Lung microvascular endothelial cell (primary cell): ENCODE data around the gene GUCY2F. TPM values are rescaled to one million over a fixed set of nuclear protein-coding genes. Genes with fewer than 3 reads are reported as not detected.

ENCODE experiments used
- DNase-seq, 2 donors: peaks; one replicate each; pipeline versions ENCODE4 v3.0.0 to v3.0.0-alpha.2; 2010; ENCODE audit warnings: low read depth in 2 of 2
- total RNA-seq: library from RNA; depleted of rRNA; stranded (reverse); fragments of >200 nt; gene quantifications from 2 replicates; pipeline ENCODE4 v1.2.1, GENCODE V29; 2014

GUCY2F gene
- total RNA-seq: under 0.01 TPM in 2 replicates

DNA sequence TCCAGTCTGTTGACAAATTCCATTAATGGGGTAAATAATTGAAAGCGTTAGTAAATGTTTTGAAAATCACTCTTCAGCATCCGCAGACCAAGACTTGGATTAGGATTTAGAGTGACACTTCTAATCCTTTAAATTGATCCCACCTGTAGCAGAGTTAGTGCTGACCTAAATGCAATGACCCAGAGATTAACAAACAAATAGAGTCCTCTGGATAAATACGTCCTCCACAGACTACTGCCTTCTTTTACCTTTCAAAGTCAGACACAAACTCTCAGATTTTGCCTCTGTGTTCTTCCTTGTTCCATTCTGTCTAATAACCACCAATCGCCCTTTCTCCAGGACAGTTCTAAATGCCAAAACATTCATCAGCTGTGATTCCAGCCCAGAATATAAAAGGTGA lies at the start of gene GUCY2F:
GUCY2F (minus strand) TSS at position 101 of the 400 bp plus-strand sequence. CDS start 6,150 bp downstream, outside the sequence.
- no peak for DNase-seq

- no peak for DNase-seq
These were observed 37.1 kb upstream of the GUCY2F start for GRCh38 chrX:109519001-109519400.

- DNase-seq: no peak
These were observed 29.2 kb upstream of the GUCY2F start for GRCh38 chrX:109511113-109511512.

GRCh38 chrX:109508915-109509314 lies 27.0 kb upstream of the GUCY2F start:
- DNase-seq: no peak

DNA sequence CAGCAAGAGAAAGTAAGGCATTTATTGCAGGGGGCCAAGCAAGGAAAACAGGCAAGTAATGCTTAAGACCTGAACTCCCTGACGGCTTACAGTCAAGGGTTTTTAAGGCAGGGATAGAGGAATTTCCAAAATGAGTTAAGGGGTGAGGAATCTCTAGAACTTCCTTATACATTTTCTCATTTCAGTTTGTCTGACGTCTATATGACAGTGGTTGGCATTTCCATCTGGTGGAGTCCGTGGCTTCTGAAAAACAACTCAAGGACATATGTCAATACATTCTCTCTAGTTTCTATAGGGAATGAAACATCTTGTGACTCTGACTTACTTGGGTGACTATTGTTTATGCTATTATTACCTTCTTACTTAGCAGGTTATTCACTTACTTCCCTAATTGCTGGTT lies 19.3 kb upstream of the GUCY2F start:
- DNase-seq: no peak

DNA sequence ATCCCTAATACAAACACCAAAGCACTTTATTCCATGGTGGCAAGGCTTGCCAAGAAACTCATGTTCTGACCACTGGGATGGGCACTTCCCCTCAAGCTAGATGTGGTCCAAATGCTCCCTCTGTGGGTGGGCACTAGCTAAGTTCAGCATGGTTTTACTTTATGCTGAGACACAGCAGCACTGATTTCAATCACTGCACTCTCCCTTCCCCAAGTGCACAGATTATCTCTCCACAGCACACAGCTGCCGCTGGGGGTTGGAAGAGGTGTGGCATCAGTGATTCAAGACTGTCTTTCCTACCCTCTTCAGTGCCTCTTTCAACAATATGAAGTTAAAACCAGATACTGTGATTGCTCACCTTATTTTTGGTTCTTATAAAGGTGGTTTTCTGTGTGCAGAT lies 16.5 kb upstream of the GUCY2F start:
- no peak for DNase-seq

GRCh38 chrX:109489174-109489573 lies 7.3 kb upstream of the GUCY2F start:
- DNase-seq: no peak

GRCh38 chrX:109487640-109488039 lies 5.8 kb upstream of the GUCY2F start:
- DNase-seq: no peak

DNA sequence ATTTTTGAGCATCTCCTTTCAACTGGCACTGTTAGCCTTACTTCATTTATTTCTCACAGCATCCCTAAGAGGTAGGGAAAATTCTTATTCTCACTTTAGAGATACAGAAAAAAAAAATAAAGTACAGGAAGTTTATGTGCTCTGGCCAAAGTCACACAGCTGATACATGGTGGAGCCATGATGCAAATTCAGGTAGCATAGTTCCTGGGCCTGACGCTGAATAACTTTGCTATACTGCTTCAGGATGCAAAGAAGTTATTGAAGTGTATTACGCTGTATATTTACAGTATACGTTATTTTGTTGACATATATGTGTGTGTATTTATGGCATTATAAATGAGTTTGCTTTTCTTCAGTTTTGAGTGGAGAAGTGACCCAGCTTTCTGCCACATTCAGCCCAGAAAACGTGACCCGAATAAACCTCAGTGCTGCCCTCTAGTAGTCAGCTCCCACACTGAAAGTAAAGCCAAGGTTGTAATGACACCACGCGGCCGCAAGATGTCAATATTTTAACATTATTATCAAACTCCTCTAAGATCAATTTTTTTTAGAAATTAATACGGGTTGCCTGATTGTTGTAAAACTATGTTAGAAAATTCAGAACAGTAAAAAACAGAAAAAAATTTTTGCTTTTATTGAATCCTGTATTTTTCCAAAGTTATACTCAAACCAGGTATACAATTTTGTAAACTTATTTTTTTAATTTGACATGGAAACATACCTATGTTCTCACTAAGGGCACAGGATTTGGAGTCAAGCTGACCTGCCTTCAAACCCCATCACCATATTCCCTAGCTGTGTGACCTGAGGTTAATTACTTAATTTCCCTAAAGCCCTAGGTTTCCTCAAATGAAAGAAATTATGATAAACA lies 3.8 kb upstream of the GUCY2F start:
- DNase-seq: peak; percentile 70 to 83

- no peak for DNase-seq
These were observed 3.0 kb upstream of the GUCY2F start for GRCh38 chrX:109484886-109485285.

DNA sequence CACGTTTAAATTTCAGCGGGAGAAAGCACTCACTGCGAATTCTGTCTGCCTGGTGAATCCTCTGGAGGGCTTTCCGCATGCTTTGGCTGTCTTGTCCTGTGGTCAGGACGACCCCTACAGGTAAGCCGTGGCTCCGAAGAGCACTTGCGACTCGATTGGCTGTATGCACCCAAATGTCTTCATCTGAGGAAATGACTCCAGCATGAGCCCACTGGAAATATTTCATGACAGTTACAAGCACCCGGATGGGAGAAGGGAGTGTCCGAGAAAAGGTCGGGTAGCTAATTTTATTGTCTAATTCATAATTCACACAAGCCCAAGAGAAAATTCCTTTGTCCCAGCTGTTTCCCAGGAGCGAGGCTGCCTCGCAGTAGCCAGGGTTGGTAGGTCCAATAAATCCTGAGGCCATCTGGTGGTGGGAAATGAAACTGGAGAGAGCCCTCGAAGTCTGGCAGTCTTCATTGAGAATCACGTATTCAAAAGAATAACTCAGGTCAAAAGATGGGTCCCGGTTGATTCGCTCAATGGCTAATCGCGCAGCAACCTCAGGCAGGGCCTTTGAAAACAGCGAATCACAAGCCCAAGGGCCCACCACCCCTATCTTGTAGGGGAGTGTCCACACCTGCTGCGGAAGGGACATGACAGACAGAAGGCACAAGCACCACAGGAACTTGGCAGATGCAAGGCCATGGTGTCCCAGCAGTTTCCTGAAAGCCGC lies 6.6 kb downstream of the GUCY2F start:
- peak; percentile 56 to 68 for DNase-seq

DNA sequence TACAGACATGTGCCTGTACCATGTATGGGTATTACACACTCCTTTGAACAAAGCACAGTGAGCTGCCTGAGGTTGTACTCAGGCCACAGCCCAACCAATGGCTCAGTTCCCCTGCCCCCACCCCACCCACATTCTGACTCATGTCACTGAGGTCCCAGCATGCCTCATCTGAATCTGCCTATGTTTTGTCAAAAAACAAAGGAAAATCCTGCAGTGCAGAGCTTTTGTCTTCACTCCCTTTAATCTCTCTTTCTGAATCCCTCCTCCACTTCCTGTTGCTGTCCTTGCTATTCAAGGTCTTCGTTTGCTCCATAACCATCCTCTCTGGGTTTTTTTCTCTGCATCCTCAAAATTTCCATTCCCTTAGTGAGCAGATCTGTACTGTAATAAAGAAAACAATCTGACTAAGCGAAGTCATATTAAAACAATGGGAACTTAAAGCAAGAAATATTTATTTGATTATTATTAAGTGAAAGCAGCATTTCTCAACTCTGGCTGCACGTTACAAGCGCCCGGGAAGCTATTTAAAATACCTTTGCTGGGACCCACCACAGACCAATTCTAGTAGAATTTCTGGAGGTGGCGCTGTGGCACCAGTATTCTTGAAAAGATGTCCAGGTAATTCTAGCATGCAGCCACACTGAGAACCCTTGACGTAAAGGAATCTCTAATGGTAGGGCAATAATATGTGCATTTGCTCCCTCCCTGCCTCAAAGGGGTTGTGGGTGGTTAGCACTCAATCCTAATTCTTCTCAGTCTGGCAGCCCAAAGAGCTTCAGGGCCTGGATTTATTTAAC lies 8.7 kb downstream of the GUCY2F start:
- DNase-seq: peak; percentile 37 to 53

- no peak for DNase-seq
These were observed 17.7 kb downstream of the GUCY2F start for GRCh38 chrX:109464231-109464630.

DNA sequence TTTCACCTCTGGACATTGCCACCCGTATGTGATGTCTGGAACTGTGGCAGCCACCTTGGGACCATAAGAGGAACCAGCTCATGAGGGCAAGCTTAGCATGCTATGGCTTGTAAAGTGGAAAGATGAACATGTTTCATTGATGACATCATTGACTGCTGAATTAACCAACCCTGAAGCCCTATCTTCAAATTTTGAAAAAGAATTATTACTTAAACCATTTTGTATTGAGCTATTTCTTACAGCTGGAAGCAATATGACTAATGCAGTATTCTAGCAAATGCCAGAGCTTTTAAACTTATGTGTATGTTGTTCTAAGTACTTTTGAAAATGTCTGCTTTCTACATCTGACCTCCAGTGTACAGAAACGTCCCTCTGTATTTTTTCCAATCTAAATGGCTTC lies 18.1 kb downstream of the GUCY2F start:
- no peak for DNase-seq

DNA sequence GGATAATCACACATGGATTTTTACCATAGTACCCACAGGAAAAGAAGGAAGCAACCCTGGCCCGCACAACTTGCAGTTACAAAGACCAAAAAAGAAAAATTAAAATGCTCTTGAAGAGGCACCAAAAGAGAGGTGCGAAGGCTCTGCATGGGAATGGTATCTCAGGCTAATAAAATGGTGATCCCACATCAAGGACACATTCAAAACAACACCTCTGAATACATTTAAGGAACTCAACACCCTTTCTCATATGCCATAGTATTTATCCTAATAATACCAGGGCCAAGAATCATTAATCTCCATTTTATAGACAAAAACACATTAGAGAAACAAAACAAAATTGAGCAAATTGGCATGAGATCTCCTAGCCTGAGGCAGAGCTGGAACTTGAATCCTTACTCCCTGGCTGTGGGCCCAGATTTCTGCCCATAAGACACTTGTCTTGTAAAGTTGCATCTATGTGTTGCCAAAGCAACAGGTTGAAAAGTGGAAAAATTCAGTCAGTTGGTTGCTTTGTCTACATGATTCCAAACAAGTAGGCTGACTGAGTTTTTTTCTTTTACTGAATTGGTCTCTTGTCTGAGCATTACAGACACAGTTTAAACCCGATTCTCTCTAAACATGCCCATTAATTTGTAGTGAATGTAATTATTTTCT lies 33.5 kb downstream of the GUCY2F start:
- no peak for DNase-seq

- DNase-seq: no peak
These were observed 40.6 kb downstream of the GUCY2F start for GRCh38 chrX:109441266-109441665.

DNA sequence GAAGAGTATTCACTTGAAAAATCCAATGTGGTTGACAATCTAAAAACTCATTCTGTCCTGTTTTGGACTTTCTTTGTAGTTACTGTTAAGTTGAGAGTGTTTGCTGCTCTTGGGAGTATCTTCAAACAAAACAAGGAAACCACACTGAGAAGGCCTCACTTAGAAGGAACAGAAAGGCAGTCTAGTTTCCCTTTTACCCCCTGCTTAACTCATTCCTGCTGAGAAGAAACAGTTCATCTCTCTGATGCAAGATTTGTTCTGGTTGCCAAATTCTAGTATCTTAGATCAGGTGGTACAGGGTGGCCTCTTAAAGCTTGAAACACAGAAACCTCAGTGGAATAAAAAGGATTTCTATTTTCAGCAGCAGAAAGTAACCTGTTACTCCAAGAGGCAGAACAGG lies 41.4 kb downstream of the GUCY2F start:
- no peak for DNase-seq

GRCh38 chrX:109409181-109409580 lies 72.7 kb downstream of the GUCY2F start:
- no peak for DNase-seq

DNA sequence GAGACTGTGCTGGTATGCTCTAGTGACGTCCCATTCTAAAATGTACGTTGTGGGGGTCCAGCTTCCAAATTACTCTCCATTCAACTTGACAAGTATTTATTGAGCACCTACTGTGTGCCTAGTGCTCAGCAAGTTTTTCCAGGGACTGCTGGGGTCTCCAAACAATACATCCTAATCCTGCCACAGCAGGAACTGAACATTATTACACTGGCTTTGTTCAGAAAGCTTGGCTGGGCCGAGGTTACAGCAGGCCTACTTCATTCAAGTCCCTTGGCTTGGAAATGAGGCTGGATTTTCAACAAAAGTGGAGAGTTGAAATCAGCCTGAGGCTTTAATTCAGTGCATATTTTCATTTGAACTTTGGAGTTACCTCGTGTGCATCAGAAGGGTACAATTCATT lies 78.0 kb downstream of the GUCY2F start:
- no peak for DNase-seq

- no peak for DNase-seq
These were observed 82.1 kb downstream of the GUCY2F start for GRCh38 chrX:109399831-109400230.

- no peak for DNase-seq
These were observed 83.1 kb downstream of the GUCY2F start for GRCh38 chrX:109398833-109399232.
